ENCODE results near the gene DMD. TPM values are rescaled to one million over a fixed set of nuclear protein-coding genes. Genes with fewer than 3 reads are reported as not detected.
A peak's percentile ranks its signal among the peaks of the same experiment; 100 is the strongest.

Gene DMD
- total and polyA plus RNA-seq, 2 of the 8 experiments (the other 6 are each of a cell fraction or from before 2014, with no cell fraction given), result 4.8 to 7.4 TPM

- DNase-seq (ENCODE audit: low read depth in 1 of 2, low spot score in 2 of 2) (no peak), FAIRE-seq (peak; percentile 36)
- POLR2A ChIA-PET (ENCODE audit: partially characterized antibody), result no interaction called here
- Histone ChIP-seq H3K56ac (replicated peaks; ENCODE audit: insufficient read length, low read depth, low read length) (no peak overlapping the region), H3K79me2 (ENCODE audit: control insufficient read depth in 1 of 2, insufficient read depth in 2 of 2, low read length in 2 of 2) (no peaks in the 10 kb centered on the region), H4K20me1 (replicated peaks in 1 of 2; ENCODE audit: control insufficient read depth in 1 of 2, insufficient read depth in 2 of 2, low read length in 2 of 2) (no peaks in the 10 kb centered on the region), H2AK5ac (ENCODE audit: low read depth, low read length) (no peak overlapping the region), H3K18ac (ENCODE audit: extremely low read depth, low read length) (no peak overlapping the region), H2BK15ac (ENCODE audit: low read length) (no peak overlapping the region), H3K79me1 (ENCODE audit: low read depth, low read length) (no peaks in the 10 kb centered on the region), H2BK5ac (ENCODE audit: low read depth, low read length) (no peak overlapping the region), H3K4me1 (replicated peaks in 1 of 4; ENCODE audit: control insufficient read depth in 3 of 4, insufficient read depth in 4 of 4, low read length in 3 of 4) (no peaks in the 10 kb centered on the region), H3K4me2 (ENCODE audit: insufficient read depth in 1 of 2, low read depth in 2 of 2, low read length in 2 of 2) (no peak overlapping the region), H3K23ac (ENCODE audit: insufficient read length) (no peak overlapping the region), H3K9ac (replicated peaks in 1 of 4; ENCODE audit: extremely low read depth in 1 of 4, low read depth in 3 of 4, low read length in 3 of 4) (no peak overlapping the region), H3K9me3 (ENCODE audit: insufficient read depth in 2 of 2, low read depth in 1 of 2, low read length in 1 of 2) (no peaks in the 10 kb centered on the region), H4K8ac (ENCODE audit: extremely low read depth, insufficient read depth, low read length) (no peak overlapping the region), H2BK120ac (replicated peaks; ENCODE audit: low read depth, low read length) (no peak overlapping the region), H2BK12ac (ENCODE audit: low read depth, low read length) (no peak overlapping the region), H3K36me3 (ENCODE audit: control insufficient read depth in 2 of 4, insufficient read depth in 4 of 4, low read length in 3 of 4) (no peaks in the 10 kb centered on the region), H3K4me3 (ENCODE audit: extremely low read depth in 1 of 4, insufficient read depth in 2 of 4, low read depth in 3 of 4, low read length in 4 of 4) (no peak overlapping the region), H3K27me3 (replicated peaks in 1 of 4; ENCODE audit: control insufficient read depth in 3 of 4, extremely low read depth in 1 of 4, insufficient read depth in 3 of 4, low read length in 3 of 4) (no peaks in the 10 kb centered on the region), H3K23me2 (ENCODE audit: low read depth, low read length) (no peaks in the 10 kb centered on the region; the same call in 1 of the 2 replicates), H4K5ac (ENCODE audit: insufficient read length, low read depth, low read length) (no peak overlapping the region), H2BK20ac (ENCODE audit: low read length) (no peak overlapping the region), H3K14ac (ENCODE audit: insufficient read length) (no peak overlapping the region), H3K4ac (replicated peaks; ENCODE audit: insufficient read length, low read depth, low read length) (no peak overlapping the region), H3K27ac (ENCODE audit: low read depth, low read length) (no peak overlapping the region), H4K91ac (replicated peaks; ENCODE audit: insufficient read length, low read length) (no peak overlapping the region), H2AFZ (ENCODE audit: low read length) (no peak overlapping the region)
- 78% methylated on average over 5 of the region's 5 CpGs; no CpG with 5 or more reads in 1 of the 2 experiments for WGBS, 2 experiments (ENCODE audit: extremely low coverage in 1 of 2, insufficient coverage in 1 of 2, insufficient read length in 1 of 2, insufficient replicate concordance in 2 of 2, low coverage in 1 of 2, low lambda C conversion rate in 2 of 2, missing lambda C conversion rate in 1 of 2)
- CTCF ChIA-PET (ENCODE audit: partially characterized antibody), result interaction anchor here (2.4 kb wide), 1 partner anchor 253 kb away, joined by 22 read pairs; no protein-coding TSS in a partner anchor
- TF ChIP-seq SIN3A (conservative IDR thresholded peaks at IDR 0.05 in 1 of 2, IDR thresholded peaks at IDR 0.05 in 1 of 2; ENCODE audit: low read depth in 1 of 2, low read length in 2 of 2) (no peak), BCL11A (IDR thresholded peaks at IDR 0.05; ENCODE audit: low read depth in 2 of 2, low read length in 2 of 2) (no peak), JUND (IDR thresholded peaks at IDR 0.05; ENCODE audit: low read length) (no peak), YY1 (IDR thresholded peaks at IDR 0.05; ENCODE audit: low read depth, low read length) (no peak), SIX5 (IDR thresholded peaks at IDR 0.05; ENCODE audit: low read depth, low read length) (no peak), GTF2F1 (IDR thresholded peaks at IDR 0.05; ENCODE audit: borderline replicate concordance, low read depth, low read length) (no peak), CTCF (IDR thresholded peaks at IDR 0.05; ENCODE audit: control extremely low read depth in 1 of 3, insufficient read depth in 1 of 3, low read depth in 1 of 3, low read length in 3 of 3) (no peak), POLR2AphosphoS5 (IDR thresholded peaks at IDR 0.05; ENCODE audit: low read depth, low read length) (no peak), SIRT6 (IDR thresholded peaks at IDR 0.05; ENCODE audit: low read length) (no peak), SRF (IDR thresholded peaks at IDR 0.05; ENCODE audit: low read depth, low read length) (no peak), ZNF274 (IDR thresholded peaks at IDR 0.05; ENCODE audit: borderline replicate concordance, extremely low read depth, low read length) (no peak), RXRA (IDR thresholded peaks at IDR 0.05; ENCODE audit: insufficient read depth, low read depth, low read length) (no peak)
Observed at GRCh38 chrX:31291131-31291530, 1920.2 kb downstream of the DMD start.

Measured in H1 (cell line).